Activated CD4-positive, alpha-beta T cell treated with anti-CD3 and anti-CD28 coated beads, Interleukin-2, Interleukin-6, amounts not matched to agents 100 ng/mL and 50 ng/mL, durations not matched to agents 16 hours and 8 hours (primary cell): ENCODE measurements around the gene FERD3L.

Source experiments
- DNase-seq: peaks from one replicate; pipeline ENCODE4 v3.0.0-alpha.2; 2020

Gene FERD3L

GRCh38 chr7:19116121-19117090, 28.8 kb downstream of the FERD3L start:
- DNase-seq, result no peak

DNA sequence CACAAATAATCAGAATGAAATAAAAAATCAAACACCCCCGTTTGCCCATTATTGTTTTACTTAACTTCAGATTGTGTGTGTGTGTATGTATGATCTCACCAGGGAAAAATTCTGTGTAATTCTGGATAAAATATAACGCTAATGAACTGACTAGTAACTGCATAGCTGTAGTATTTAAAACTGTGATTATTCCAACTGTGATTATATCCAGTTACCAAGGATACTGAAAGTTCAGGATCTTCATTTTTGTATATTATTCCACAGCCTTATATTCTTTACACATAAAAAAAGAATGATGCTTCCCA, 30.7 kb downstream of the FERD3L start:
- DNase-seq, result no peak

GRCh38 chr7:19113855-19114550, 31.2 kb downstream of the FERD3L start:
- no peak for DNase-seq

GRCh38 chr7:19113002-19113350, 32.2 kb downstream of the FERD3L start:
- no peak for DNase-seq

- DNase-seq, result no peak
Observed at GRCh38 chr7:19112274-19113001, 32.8 kb downstream of the FERD3L start.

GRCh38 chr7:19111474-19112273, 33.5 kb downstream of the FERD3L start:
- DNase-seq, result no peak

GRCh38 chr7:19110776-19111175, 34.4 kb downstream of the FERD3L start:
- no peak for DNase-seq

DNA sequence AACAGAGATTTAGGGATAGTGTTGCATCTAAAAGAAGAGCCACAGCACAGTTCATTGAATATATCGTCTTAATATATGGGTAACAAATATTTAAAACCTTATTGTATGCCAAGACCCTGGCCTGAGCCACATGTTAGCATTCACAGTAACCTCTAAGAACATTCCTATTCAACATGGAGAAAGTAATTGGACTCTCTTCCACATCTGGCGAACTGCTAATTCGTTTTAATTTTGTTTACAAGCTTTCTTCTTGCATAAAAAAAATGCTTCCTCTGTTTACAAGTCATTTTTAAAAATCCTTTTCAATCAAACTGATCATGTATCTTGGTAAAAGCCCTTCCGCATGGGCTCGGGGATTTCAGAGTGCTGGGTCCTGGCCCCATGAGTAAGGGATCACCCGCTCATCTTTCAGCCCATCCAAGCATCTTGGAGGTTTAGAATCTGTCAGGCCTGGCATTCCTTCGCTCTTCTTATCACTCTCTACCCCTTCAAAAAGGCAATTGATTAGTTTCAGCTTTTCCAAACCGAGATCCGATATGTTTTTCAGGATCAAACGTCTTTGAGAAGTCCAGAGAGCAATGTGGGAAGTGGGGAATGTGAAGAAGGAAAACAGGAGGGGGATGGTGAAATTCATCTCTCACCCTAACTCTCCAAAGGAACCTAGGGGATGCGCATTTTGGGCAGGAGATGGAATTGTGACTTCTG, 35.0 kb downstream of the FERD3L start:
- no peak for DNase-seq

- DNase-seq, result no peak
Observed at GRCh38 chr7:19109000-19109946, 35.9 kb downstream of the FERD3L start.

GRCh38 chr7:19107356-19108146, 37.7 kb downstream of the FERD3L start:
- DNase-seq, result no peak

- DNase-seq, result no peak
Observed at GRCh38 chr7:19107081-19107355, 38.2 kb downstream of the FERD3L start.

DNA sequence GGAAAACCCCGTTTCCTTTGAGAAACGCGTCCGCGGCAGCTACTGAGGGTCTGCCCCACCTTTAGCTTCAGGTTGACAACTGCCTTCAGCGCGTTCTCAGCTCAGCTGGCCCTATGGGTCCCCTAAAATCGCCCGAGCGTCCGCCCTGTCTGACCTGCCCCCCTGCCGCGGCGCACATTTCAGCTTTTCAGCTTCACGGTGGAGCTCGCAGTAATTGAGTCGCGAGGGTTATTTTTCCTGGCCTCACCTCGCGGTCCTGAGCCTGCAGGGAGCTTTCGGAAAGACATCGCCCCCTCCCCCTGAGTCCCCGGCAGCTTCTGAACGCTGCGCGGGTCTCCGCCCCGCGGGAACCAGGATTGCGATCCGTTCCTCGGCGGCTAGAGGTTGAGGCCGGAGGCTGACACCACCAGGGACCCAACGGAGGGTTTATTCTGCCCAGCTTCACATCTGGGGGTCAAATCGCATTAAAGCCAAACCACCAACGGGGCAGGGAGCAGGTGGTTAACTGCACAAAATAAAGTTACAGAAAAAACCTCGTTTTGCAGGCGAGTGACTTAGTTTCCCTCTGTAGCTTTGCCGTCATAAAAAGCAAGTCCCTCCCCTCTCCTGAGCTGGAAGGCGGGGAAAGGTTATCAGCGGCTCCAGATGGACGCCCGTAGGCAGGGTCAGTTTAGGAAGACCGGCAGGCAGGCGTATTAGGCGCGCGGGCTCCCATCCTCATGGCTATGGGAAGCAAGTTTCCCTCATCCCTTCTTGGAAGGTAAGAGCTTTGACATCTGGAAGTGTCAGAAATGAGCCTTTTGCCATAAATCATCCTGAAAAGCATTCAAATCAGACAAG, 38.8 kb downstream of the FERD3L start:
- no peak for DNase-seq

- DNase-seq, result no peak
Observed at GRCh38 chr7:19105546-19105945, 39.7 kb downstream of the FERD3L start.

- no peak for DNase-seq
Observed at GRCh38 chr7:19104811-19105210, 40.4 kb downstream of the FERD3L start.

DNA sequence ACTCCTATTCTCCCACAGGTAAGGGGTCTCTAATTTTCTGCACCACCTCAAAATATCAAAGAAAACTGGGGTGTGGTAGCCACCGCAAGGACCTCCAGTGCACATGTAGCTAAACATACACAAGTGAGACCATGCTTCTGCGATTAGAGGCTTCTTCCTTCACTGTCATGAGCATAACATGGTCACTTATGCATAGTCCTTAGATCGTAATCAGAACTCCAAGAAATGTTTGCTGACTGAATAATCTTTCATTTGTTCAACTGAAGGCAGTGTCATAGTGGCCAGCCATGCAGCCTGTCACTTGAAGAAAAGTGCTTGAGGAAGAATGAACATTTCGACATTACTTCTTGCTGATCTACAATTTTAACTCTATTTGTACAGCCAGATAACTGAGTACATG, 42.3 kb downstream of the FERD3L start:
- no peak for DNase-seq

DNA sequence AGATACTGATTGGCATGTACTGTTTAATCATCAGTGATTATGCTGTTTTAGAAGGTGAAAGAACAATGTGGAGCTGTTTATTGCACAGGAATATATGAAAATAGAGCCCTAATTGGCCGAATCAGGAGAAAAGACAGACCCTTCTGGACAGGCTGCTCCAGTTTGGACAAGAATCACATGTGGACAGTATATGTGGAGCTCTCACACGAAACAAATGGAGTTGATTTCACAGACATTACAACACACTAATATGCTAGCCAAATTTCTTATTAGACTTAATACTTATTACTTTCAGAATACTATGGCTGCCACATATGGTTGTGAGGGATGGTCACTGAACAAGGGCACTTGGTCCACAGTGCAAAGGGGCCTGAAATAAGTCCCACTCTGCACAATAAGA, 43.3 kb downstream of the FERD3L start:
- DNase-seq, result no peak

GRCh38 chr7:19101472-19101871, 43.7 kb downstream of the FERD3L start:
- DNase-seq, result no peak

- DNase-seq, result no peak
Observed at GRCh38 chr7:19099924-19100323, 45.3 kb downstream of the FERD3L start.

DNA sequence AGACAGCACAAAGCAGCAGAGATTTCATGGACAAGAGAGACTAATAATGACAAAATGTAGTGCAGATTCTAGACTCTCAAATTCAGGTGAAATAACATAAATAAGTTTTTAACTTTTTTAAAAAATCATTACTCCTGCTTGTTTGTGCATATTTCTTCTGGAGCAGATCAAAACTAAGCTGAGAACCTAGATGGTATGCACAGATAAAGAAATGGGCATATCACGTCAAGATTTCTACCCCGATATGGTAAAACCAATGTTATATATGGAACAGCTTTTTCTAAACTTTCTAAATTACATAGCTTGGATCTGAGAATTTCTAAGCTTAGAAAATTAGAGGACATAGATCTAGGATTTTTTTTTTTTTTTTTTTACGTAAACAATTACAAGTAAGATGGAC, 46.0 kb downstream of the FERD3L start:
- no peak for DNase-seq

DNA sequence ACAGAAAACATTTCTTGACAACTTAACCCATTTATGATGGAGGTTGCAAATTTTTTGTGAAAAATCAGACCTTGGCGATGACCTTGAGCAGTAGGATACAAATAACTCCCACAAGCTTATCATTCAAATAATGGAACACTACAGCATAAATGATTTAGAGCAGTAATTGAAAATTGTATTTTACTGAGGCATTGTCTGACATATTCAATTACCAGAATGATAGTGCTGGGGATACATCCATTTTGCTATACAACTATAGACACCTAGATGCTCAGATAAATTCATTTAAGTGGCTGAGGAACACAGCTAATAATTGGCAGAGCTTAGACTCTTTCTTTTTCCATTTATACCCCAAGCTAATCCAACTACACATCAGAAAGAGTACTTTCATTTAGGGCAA, 46.7 kb downstream of the FERD3L start:
- no peak for DNase-seq
